ENCODE data around the gene STARD9. TPM values are rescaled to one million over a fixed set of nuclear protein-coding genes. Genes with fewer than 3 reads are reported as not detected.
A peak's percentile ranks its signal among the peaks of the same experiment; 100 is the strongest.

The STARD9 gene
- total and polyA plus RNA-seq, 9 of the 15 experiments (the other 6 are each of a cell fraction or from before 2014, with no cell fraction given), result 0.45 to 6.0 (median 3.6) TPM

DNA sequence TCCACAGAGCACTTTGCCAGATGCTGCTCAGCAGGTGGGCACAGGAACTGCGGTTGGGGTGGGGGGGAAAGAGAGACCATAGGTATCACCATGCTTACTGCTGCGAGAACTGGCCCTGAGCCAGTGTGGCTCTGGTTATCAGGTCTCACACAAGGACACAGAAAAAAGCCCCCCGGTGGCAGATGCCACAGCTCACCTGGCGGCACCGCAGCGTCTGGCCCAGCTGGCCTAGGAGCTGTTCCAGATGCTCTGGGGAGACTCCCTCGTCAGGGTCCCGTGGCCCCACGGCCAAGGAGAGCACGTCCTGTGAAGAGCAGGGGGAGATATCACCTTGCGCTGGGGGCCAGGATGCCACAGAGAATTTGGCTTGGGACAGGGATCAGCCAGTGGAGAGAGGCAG lies 150.7 kb downstream of the STARD9 start:
- in situ Hi-C loops (cut with MboI), result no loop called here
- no peak for ATAC-seq
- BruUV-seq (replicated peaks), result no TSS peak

DNA sequence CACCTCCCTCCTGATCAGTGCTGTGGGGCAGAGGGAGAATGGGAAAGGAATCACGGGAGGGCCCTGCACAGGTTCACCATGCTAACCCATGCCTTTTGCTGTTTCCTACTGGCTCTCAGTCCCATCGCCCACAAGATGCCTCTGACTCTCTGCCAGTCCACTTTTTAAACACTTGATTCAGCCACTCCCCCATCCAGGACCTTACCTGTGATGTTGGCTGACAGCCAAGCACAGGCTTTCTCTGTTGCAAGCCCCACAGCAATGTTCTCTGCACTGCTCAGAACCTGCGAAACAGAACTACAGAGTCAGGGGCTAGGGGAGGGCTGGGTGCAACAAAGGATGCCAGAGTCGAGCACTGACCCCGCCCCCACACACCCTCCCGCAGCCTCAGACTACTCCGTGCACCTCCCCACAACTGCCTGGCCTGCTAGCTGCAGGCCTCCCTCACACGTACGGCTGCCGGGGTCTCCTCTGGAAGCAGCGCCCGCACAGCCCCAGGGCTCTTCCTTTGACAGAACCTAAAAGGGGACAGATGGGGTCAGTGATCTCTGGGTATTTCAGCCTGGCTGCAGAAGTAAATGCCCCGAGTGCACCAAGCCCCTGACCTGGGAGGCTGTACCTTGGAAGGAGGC lies 152.5 kb downstream of the STARD9 start:
- 94% methylated on average over 6 of the region's 13 CpGs for WGBS (ENCODE audit: insufficient coverage, low coverage, missing lambda C conversion rate)
- H2AFZ ChIP-seq (ENCODE audit: low read depth, low read length), result no peak overlapping the region
- no peak overlapping the region for H3K4me3 ChIP-seq
- no peaks in the 10 kb centered on the region for H3K9me3 ChIP-seq (replicated peaks; ENCODE audit: control insufficient read depth, insufficient read depth, low read depth, low read length)
- ChIA-PET POLR2A (interaction anchor here (0.6 to 1.2 kb wide), 2 partner anchors 10 to 11 kb away, joined by 4 to 6 read pairs; no protein-coding TSS in a partner anchor), CTCF (ENCODE audit: low intra/inter-chr PET ratio) (no interaction called here)
- DNase-seq (ENCODE audit: extremely low read depth in 1 of 4, low spot score in 3 of 4), result no peak
- no peak for FAIRE-seq
- intact Hi-C loops (cut with micrococcal nuclease) (no loop called here), in situ Hi-C loops (cut with MboI) (no loop called here)
- TF ChIP-seq RBFOX2 (IDR thresholded peaks at IDR 0.05; ENCODE audit: low read depth, low read length) (0 out of 2 replicates have a peak, but pooled peaks have one; percentile 22), PPARD (CRISPR knock-in tag; IDR thresholded peaks at IDR 0.05) (no peak), ETV6 (IDR thresholded peaks at IDR 0.05; ENCODE audit: borderline replicate concordance in 1 of 2, low read depth in 2 of 2, low read length in 1 of 2) (no peak), ETV6 (CRISPR knock-in tag; IDR thresholded peaks at IDR 0.05; ENCODE audit: borderline replicate concordance) (no peak), NEUROD1 (IDR thresholded peaks at IDR 0.05; ENCODE audit: borderline replicate concordance, low read depth, low read length, partially characterized antibody) (no peak), NFIC (IDR thresholded peaks at IDR 0.05) (peak; percentile 63)
- H3K9ac ChIP-seq (ENCODE audit: insufficient read depth in 1 of 2, low read depth in 2 of 2, low read length in 2 of 2), result no peak overlapping the region; a peak in 1 of 4 replicates
- H3K79me2 ChIP-seq (ENCODE audit: control insufficient read depth, insufficient read depth, low read length), result no peaks in the 10 kb centered on the region
- H4K20me1 ChIP-seq (replicated peaks; ENCODE audit: control insufficient read depth, insufficient read depth, low read length), result no peaks in the 10 kb centered on the region; the same call in 1 of the 2 replicates
- no peaks in the 10 kb centered on the region for H3K27me3 ChIP-seq (ENCODE audit: control insufficient read depth in 2 of 2, insufficient read depth in 2 of 2, low read length in 2 of 2)
- H3K4me2 ChIP-seq (ENCODE audit: insufficient read depth, low read length), result no peak overlapping the region
- no TSS peak for BruUV-seq (replicated peaks)
- H3K4me1 ChIP-seq (replicated peaks in 1 of 2; ENCODE audit: control insufficient read depth in 2 of 2, insufficient read depth in 2 of 2, low read length in 2 of 2), result peaks cover 0 to 6% of the 10 kb centered on the region in 2 experiments; a peak in 1 of 5 replicates
- no peak for ATAC-seq
- H3K27ac ChIP-seq (ENCODE audit: extremely low read depth, low read depth, low read length), result no peak overlapping the region
- peaks cover 96% of the 10 kb centered on the region for H3K36me3 ChIP-seq (ENCODE audit: control insufficient read depth, insufficient read depth, low read length)
- peaks cover 5% of the 10 kb centered on the region for H3K9me1 ChIP-seq (ENCODE audit: control insufficient read depth, insufficient read depth, low read length)

More for the DNA sequence above, 150.7 kb downstream of the STARD9 start:
- no peak for FAIRE-seq
- POLR2A ChIA-PET, result interaction anchor here (0.7 to 1.8 kb wide), 5 partner anchors 8 to 197 kb away, joined by 3 to 6 read pairs (median 4); no protein-coding TSS in a partner anchor
- no peaks in the 10 kb centered on the region for H3K9me3 ChIP-seq (replicated peaks; ENCODE audit: control insufficient read depth, insufficient read depth, low read depth, low read length)
- peaks cover 5% of the 10 kb centered on the region for H3K9me1 ChIP-seq (ENCODE audit: control insufficient read depth, insufficient read depth, low read length)
- no peaks in the 10 kb centered on the region for H3K79me2 ChIP-seq (ENCODE audit: control insufficient read depth, insufficient read depth, low read length)
- no peaks in the 10 kb centered on the region; the same call in 1 of the 2 replicates for H4K20me1 ChIP-seq (replicated peaks; ENCODE audit: control insufficient read depth, insufficient read depth, low read length)
- H3K4me2 ChIP-seq (ENCODE audit: insufficient read depth, low read length), result no peak overlapping the region
- DNase-seq (ENCODE audit: extremely low read depth in 1 of 4, low spot score in 3 of 4), result no peak
- H3K27ac ChIP-seq (ENCODE audit: extremely low read depth, low read depth, low read length), result no peak overlapping the region
- H3K4me1 ChIP-seq (replicated peaks in 1 of 2; ENCODE audit: control insufficient read depth in 2 of 2, insufficient read depth in 2 of 2, low read length in 2 of 2), result peaks cover 0 to 6% of the 10 kb centered on the region in 2 experiments; a peak in 1 of 5 replicates
- no peak overlapping the region for H3K4me3 ChIP-seq
- intact Hi-C loops (cut with micrococcal nuclease), result no loop called here
- no peaks in the 10 kb centered on the region for H3K27me3 ChIP-seq (ENCODE audit: control insufficient read depth in 2 of 2, insufficient read depth in 2 of 2, low read length in 2 of 2)
- peaks cover 84% of the 10 kb centered on the region for H3K36me3 ChIP-seq (ENCODE audit: control insufficient read depth, insufficient read depth, low read length)
- CTCF ChIA-PET (ENCODE audit: low intra/inter-chr PET ratio), result interaction anchor here (1.4 kb wide), 1 partner anchor 22 kb away, joined by 5 read pairs; no protein-coding TSS in a partner anchor
- H2AFZ ChIP-seq (ENCODE audit: low read depth, low read length), result no peak overlapping the region
- peak; percentile 28; the same call in 1 of the 2 replicates for TF ChIP-seq NFIC (IDR thresholded peaks at IDR 0.05)
- no peak for TF ChIP-seq GATAD2B (IDR thresholded peaks at IDR 0.05; ENCODE audit: borderline replicate concordance)
- TF ChIP-seq NBN (IDR thresholded peaks at IDR 0.05; ENCODE audit: low read depth), result no peak
- 0 out of 2 replicates have a peak, but pooled peaks have one; percentile 40 for TF ChIP-seq RBFOX2 (IDR thresholded peaks at IDR 0.05; ENCODE audit: low read depth, low read length)
- peak; percentile 43; the same call in 1 of the 2 replicates for TF ChIP-seq POLR2G (IDR thresholded peaks at IDR 0.05; ENCODE audit: low read depth, low read length)
- 95% methylated on average over 8 of the region's 11 CpGs for WGBS (ENCODE audit: insufficient coverage, low coverage, missing lambda C conversion rate)
- H3K9ac ChIP-seq (ENCODE audit: insufficient read depth in 1 of 2, low read depth in 2 of 2, low read length in 2 of 2), result no peak overlapping the region
